NOMO-1 treated with dmso at 0.1 percent for 144 hours (cell line): ENCODE measurements around the gene COPG1.

Experiments
- DNase-seq: peaks from one replicate; lab custom pipeline; 2025; ENCODE audit not compliant: unreplicated experiment; lab: John Stamatoyannopoulos, UW

COPG1 gene

DNA sequence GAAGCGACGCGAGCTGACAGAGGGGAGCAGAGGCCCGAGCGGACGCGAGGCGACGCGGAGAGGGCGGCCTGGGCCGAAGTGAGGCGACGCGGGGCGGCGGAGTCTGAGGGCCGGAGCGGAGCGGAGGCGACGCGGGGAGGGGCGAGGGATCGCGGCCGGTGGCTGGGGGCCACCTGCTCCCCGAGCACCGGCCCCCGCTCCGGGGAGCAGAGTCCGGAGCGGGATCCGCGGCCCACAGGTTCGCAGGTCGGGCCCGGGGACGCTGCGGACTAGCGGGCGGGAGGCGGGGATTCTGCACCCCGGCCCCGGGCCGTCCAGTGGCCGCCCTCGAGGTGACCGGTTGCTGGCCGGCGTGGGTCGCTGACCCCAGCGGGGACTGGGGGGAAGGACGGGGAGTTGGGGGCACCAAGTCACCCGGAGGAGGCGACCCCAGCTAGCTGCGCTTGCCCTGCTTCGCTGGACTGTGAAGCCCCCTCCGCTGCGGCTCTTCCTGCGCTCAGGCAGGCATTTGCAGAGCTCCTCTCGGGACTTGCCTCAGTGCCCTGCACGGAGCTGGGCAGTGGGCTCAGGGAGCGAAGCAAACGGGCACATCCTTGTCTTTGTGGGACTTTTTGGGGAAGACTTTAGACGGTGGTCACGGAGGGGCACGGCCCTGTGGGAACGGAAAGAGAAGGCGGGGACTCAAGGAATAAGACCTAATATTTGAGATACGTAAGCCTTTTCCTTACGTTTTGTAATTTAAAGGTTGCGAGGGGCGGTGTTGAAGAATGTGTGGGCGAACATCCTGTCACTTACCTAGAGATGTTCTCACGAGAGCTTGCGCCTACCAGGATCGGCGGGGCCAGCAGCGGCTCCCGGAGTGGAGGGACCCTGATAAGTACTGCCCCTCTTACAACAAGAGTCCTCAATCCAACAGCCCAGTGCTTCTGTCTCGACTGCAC is 29.8 kb downstream of the COPG1 start:
- no peak for DNase-seq

DNA sequence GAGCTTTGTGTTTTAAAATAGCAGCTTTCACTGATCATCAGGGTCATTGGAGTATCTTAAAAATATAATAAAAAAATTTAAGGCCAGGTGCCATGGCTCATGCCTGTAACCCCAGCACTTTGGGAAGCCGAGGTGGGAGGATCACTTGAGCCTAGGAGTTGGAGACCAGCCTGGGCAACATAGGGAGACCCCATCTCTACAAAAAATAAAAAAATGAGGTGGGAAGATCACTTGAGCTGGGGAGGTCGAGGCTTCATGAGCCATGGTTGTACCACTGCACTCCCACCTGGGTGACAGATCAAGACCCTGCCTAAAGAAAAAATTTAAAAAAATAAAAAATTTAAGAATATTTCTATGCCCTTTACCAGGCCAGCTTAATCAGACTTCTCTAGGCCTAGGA is 30.8 kb downstream of the COPG1 start:
- no peak for DNase-seq

GRCh38 chr3:129281726-129282125 is 32.3 kb downstream of the COPG1 start:
- no peak for DNase-seq

- peak; percentile 52 for DNase-seq
Observed at GRCh38 chr3:129282727-129283327, 33.4 kb downstream of the COPG1 start.

DNA sequence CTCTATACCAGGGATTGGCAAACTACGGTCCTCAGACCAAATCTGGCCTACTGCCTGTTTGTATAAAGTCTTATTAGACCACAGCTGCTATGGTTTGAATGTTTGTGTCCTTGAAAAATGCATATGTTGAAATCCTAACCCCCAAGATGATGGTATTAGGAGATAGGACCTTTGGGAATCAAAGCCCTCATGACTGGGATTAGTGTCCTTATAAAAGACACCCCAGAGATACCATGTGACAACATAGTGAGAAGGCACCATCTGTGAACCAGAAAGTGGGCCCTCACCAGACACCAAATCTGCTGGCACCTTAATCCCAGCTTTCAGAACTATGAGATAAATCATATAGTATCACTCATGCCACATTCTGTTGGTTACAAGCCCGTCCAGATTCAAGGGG is 36.7 kb downstream of the COPG1 start:
- no peak for DNase-seq

GRCh38 chr3:129288446-129288845 is 39.0 kb downstream of the COPG1 start:
- no peak for DNase-seq

- no peak for DNase-seq
Observed at GRCh38 chr3:129289201-129289921, 40.0 kb downstream of the COPG1 start.

DNA sequence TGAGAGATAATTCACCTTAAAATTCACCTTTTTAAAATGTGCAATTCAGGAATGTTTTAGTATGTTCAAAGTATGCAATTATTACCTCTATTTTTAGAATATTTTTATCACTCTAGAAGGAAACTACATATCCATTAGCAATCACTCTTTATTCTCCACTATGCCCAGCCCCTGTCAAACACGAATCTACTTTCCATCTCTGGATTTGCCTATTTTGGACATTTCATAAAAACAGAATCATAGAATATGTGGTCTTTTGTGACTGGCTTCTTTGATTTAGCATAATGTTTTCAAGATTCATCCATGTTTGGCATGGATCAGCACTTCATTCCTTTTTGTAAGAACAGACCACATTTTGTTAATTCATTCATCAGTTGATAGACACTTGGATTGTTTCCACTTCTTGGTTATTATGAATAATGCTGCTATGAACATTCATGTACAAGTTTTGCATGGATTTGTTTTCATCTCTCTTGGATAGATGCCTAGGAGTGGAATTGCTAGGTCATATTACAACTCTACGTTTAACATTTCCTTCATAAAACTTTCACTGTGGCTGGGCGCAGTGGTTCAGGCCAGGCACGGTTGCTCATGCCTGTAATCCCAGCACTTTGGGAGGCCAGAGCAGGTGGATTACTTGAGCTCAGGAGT is 42.0 kb downstream of the COPG1 start:
- DNase-seq: no peak

DNA sequence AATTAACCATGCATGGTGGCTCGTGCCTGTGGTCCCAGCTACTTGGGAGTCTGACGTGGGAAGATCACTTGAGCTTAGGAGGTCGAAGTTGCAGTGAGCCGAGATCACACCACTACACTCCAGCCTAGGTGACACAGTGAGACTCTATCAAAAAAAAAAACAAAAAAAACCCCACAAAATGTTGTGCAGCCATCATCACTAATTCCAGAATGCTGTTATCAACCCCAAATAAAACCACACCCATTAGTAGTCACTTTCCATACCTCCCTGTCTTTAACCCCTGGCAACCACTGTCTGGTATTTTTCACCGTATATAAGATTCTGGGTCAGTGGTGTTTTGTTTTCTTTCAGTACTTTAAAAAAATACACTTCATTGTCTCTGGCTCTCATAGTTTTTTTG is 45.9 kb downstream of the COPG1 start:
- no peak for DNase-seq

- no peak for DNase-seq
Observed at GRCh38 chr3:129304146-129304961, 54.9 kb downstream of the COPG1 start.

GRCh38 chr3:129304962-129305222 is 55.5 kb downstream of the COPG1 start:
- no peak for DNase-seq

- peak; percentile 93 for DNase-seq
Observed at GRCh38 chr3:129305592-129306091, 56.2 kb downstream of the COPG1 start.

GRCh38 chr3:129308636-129309035 is 59.2 kb downstream of the COPG1 start:
- DNase-seq: no peak

- no peak for DNase-seq
Observed at GRCh38 chr3:129310111-129311011, 61.0 kb downstream of the COPG1 start.

DNA sequence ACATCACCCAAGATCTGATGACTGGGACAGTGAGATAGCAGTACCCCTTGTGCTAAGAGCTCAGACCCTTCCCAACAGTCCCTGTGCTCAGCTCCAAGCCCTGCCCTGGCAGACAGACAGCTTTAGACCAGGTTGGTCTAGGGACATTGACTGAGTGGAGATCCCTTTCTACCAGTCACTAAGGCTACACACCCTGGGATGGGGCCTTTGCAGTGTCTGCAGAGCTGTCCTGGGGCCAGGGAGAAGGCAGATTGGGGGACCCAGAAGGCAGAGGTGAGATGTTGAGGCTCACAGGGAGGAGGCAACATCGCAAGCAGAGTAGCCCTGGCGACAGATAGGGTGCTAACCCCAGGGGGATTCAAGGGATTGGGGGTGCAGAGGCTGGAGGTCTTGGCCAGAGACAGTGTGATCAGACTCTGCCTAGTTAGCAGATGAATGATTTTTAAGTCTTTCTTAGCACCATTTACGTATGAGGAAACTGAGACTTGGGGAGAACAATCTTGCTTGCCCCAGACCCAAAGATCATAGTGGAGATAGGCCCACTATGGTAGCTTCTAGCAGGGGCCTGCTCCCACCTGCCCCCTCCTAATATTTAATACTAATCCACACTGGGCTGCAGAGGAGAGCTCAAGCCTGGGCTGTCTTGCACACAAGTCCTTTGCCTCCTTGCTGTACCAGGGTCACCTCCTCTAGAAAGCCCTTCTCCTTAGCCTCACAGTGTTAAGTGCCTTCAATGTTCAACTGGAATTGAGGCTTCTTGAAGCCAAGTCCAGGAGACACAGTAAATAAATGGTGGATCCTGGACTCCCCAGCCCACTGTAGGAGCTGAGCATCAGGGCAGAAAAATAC is 61.9 kb downstream of the COPG1 start:
- DNase-seq: no peak

- no peak for DNase-seq
Observed at GRCh38 chr3:129312021-129312639, 62.7 kb downstream of the COPG1 start.

DNA sequence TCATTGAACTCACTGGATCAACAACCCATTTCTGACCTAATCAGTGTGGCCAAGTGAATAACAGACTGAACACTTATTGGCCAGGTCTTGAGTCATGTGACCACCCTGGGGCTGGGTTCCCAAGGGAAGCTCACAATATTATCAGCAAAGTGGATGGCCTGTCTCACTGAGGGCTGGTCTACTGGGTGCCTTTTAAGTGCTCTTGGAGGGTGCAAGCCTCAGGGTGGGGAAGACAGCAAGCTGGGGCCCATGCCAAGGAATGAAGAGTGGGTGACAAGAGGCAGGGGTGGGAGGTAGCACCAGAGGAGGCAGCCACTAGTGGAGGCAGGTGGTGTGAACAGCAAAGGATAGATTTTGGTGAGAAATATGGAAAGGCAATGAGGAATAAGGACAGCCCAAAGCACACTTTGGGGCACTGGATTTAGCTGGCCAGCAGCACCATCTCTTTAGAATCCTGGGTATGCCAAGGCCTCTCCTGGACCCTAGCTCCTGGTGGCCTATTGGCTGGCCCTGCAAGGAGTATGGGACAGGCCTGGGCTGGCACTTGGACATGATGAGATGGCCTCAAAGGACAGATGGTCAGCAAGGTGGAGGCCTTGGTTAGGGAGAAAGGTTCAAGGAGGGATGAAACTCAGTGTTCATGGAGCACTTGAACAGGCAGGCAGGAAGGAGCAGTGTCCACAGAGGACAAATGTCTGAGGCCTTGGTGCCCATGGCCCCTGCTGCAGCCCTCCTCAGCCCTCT is 63.4 kb downstream of the COPG1 start:
- DNase-seq: no peak

DNA sequence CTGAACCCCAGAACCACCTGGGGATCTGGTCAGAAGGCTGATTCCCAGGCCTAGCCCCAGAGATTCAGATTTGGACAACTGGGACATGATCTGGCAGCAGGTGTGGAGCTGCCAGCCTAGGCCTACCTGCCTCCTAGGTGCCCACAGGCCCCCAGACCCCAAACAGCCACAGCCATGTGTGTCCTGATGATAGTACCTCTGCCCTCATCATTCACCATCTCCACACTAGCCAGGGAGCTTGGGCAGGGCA is 63.9 kb downstream of the COPG1 start:
- DNase-seq: no peak
